Measurements from ENCODE around the gene MGLL. TPM values are rescaled to one million over a fixed set of nuclear protein-coding genes. Genes with fewer than 3 reads are reported as not detected.

Gene MGLL
- total and polyA plus RNA-seq, 4 donors: 9.4 to 277 (median 74.2) TPM

GRCh38 chr3:127676921-127677351 lies 145.4 kb downstream of the MGLL start (continued):
- no peak for TF ChIP-seq YY1 (IDR thresholded peaks at IDR 0.05)
- no peak for TF ChIP-seq GABPA (IDR thresholded peaks at IDR 0.05 in 1 of 2, conservative IDR thresholded peaks at IDR 0.05 in 1 of 2)
- TF ChIP-seq HNF4G (IDR thresholded peaks at IDR 0.05): no peak

GRCh38 chr3:127676456-127676855 lies 145.9 kb downstream of the MGLL start:
- 86% methylated on average over 4 of the region's 4 CpGs for WGBS
- Histone ChIP-seq H3K9me3 (ENCODE audit: control insufficient read depth in 4 of 4, low read length in 3 of 4) (no peaks in the 10 kb centered on the region), H3K27me3 (ENCODE audit: control insufficient read depth in 4 of 4, insufficient read depth in 4 of 4, low read length in 3 of 4) (no peaks in the 10 kb centered on the region), H3K27ac (ENCODE audit: low read depth in 1 of 2, low read length in 2 of 2) (no peak overlapping the region), H3K9ac (ENCODE audit: low read depth in 1 of 2, low read length in 2 of 2) (no peak overlapping the region), H3K4me3 (ENCODE audit: low read depth in 1 of 3, low read length in 3 of 3) (no peak overlapping the region), H3K4me1 (ENCODE audit: control insufficient read depth in 4 of 4, insufficient read depth in 4 of 4, low read length in 3 of 4) (peaks cover 5 to 14% (median 8%) of the 10 kb centered on the region in 4 donors), H3K36me3 (ENCODE audit: control insufficient read depth in 4 of 4, insufficient read depth in 3 of 4, low read depth in 1 of 4, low read length in 3 of 4) (peaks cover 0 to 20% (median 4%) of the 10 kb centered on the region in 4 donors)
- TF ChIP-seq SP1 (IDR thresholded peaks at IDR 0.05): no peak
- TF ChIP-seq NR2F2 (IDR thresholded peaks at IDR 0.05): no peak
- no peak for TF ChIP-seq ATF3 (IDR thresholded peaks at IDR 0.05)
- no peak for TF ChIP-seq TAF1 (conservative IDR thresholded peaks at IDR 0.05)
- no peak for TF ChIP-seq HNF4A (conservative IDR thresholded peaks at IDR 0.05)
- no peak for TF ChIP-seq FOXA2 (IDR thresholded peaks at IDR 0.05)
- TF ChIP-seq CTCF (IDR thresholded peaks at IDR 0.05; ENCODE audit: low read depth, low read length, missing input control): no peak
- DNase-seq (ENCODE audit: low spot score): no peak

GRCh38 chr3:127675651-127676391 lies 146.5 kb downstream of the MGLL start:
- Histone ChIP-seq H3K27me3 (ENCODE audit: control insufficient read depth in 4 of 4, insufficient read depth in 4 of 4, low read length in 3 of 4) (no peaks in the 10 kb centered on the region), H3K9me3 (ENCODE audit: control insufficient read depth in 4 of 4, low read length in 3 of 4) (no peaks in the 10 kb centered on the region), H3K9ac (ENCODE audit: low read depth in 1 of 2, low read length in 2 of 2) (no peak overlapping the region), H3K27ac (ENCODE audit: low read depth in 1 of 2, low read length in 2 of 2) (no peak overlapping the region), H3K4me3 (ENCODE audit: low read depth in 1 of 3, low read length in 3 of 3) (no peak overlapping the region), H3K4me1 (ENCODE audit: control insufficient read depth in 4 of 4, insufficient read depth in 4 of 4, low read length in 3 of 4) (peaks cover 5 to 14% (median 8%) of the 10 kb centered on the region in 4 donors), H3K36me3 (ENCODE audit: control insufficient read depth in 4 of 4, insufficient read depth in 3 of 4, low read depth in 1 of 4, low read length in 3 of 4) (peaks cover 0 to 20% (median 4%) of the 10 kb centered on the region in 4 donors)
- no peak for DNase-seq (ENCODE audit: low spot score)
- TF ChIP-seq EGR1 (IDR thresholded peaks at IDR 0.05; ENCODE audit: low read depth in 2 of 2) (no peak), RAD21 (IDR thresholded peaks at IDR 0.05) (no peak), HNF4A (conservative IDR thresholded peaks at IDR 0.05) (no peak), CTCF (IDR thresholded peaks at IDR 0.05; ENCODE audit: low read depth, low read length, missing input control) (no peak), FOXA2 (IDR thresholded peaks at IDR 0.05) (no peak), MAX (IDR thresholded peaks at IDR 0.05) (no peak), REST (IDR thresholded peaks at IDR 0.05) (no peak), GABPA (IDR thresholded peaks at IDR 0.05 in 1 of 2, conservative IDR thresholded peaks at IDR 0.05 in 1 of 2) (no peak), YY1 (IDR thresholded peaks at IDR 0.05) (no peak), ATF3 (IDR thresholded peaks at IDR 0.05) (no peak), RXRA (IDR thresholded peaks at IDR 0.05) (no peak), FOXA1 (IDR thresholded peaks at IDR 0.05) (no peak), TAF1 (conservative IDR thresholded peaks at IDR 0.05) (no peak)
- WGBS: 95% methylated on average over 29 of the region's 29 CpGs
